ENCODE results near the gene RBMS3.
A peak's percentile ranks its signal among the peaks of the same experiment; 100 is the strongest.

The RBMS3 gene

DNA sequence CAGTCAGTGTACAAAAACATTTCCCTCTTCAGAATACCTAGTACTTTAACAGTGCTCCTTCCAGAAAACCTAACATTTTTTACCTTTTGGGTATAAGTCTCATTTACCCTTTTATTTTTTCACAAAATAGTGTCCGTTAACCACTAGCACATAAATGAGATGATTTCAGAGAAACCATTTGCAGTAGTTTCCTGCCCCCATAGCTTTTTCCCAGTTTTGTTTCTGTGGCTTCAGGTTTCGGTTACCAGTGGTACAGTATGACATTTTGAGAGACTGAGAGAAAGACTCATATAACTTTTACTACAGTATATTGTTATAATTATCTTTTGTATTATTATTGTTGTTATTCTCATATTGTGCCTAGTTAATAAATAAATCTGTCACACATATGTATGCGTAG lies 6.2 kb upstream of the RBMS3 start:
- H3K36me3 ChIP-seq (ENCODE audit: control insufficient read depth in 1 of 2, insufficient read depth in 2 of 2, low read length in 2 of 2), result no peaks in the 10 kb centered on the region

GRCh38 chr3:29275309-29275708 lies 5.6 kb upstream of the RBMS3 start:
- H3K4me1 ChIP-seq (ENCODE audit: control insufficient read depth in 1 of 2, insufficient read depth in 2 of 2, low read length in 2 of 2), result no peaks in the 10 kb centered on the region
- H3K9ac ChIP-seq (ENCODE audit: low read depth in 1 of 2, low read length in 2 of 2), result no peak overlapping the region
- H3K27me3 ChIP-seq (ENCODE audit: control insufficient read depth in 1 of 2, insufficient read depth in 2 of 2, low read length in 2 of 2), result no peaks in the 10 kb centered on the region
- no peaks in the 10 kb centered on the region for H3K36me3 ChIP-seq (ENCODE audit: control insufficient read depth in 1 of 2, insufficient read depth in 2 of 2, low read length in 2 of 2)
- H3K4me3 ChIP-seq (ENCODE audit: low read depth in 1 of 2, low read length in 2 of 2), result no peak overlapping the region
- H3K9me3 ChIP-seq (ENCODE audit: control insufficient read depth in 1 of 2, low read length in 2 of 2), result no peaks in the 10 kb centered on the region
- H3K27ac ChIP-seq (ENCODE audit: low read depth, low read length), result no peak overlapping the region

More for the DNA sequence above, 6.2 kb upstream of the RBMS3 start:
- H3K4me1 ChIP-seq (ENCODE audit: control insufficient read depth in 1 of 2, insufficient read depth in 2 of 2, low read length in 2 of 2), result no peaks in the 10 kb centered on the region
- H3K27ac ChIP-seq (ENCODE audit: low read depth, low read length), result no peak overlapping the region
- no peak overlapping the region for H3K4me3 ChIP-seq (ENCODE audit: low read depth in 1 of 2, low read length in 2 of 2)
- no peaks in the 10 kb centered on the region for H3K27me3 ChIP-seq (ENCODE audit: control insufficient read depth in 1 of 2, insufficient read depth in 2 of 2, low read length in 2 of 2)
- H3K9me3 ChIP-seq (ENCODE audit: control insufficient read depth in 1 of 2, low read length in 2 of 2), result no peaks in the 10 kb centered on the region
- H3K9ac ChIP-seq (ENCODE audit: low read depth in 1 of 2, low read length in 2 of 2), result no peak overlapping the region

GRCh38 chr3:29277249-29277648 lies 3.6 kb upstream of the RBMS3 start:
- Histone ChIP-seq H3K9me3 (ENCODE audit: control insufficient read depth in 1 of 2, low read length in 2 of 2) (no peaks in the 10 kb centered on the region), H3K4me3 (ENCODE audit: low read depth in 1 of 2, low read length in 2 of 2) (no peak overlapping the region), H3K4me1 (ENCODE audit: control insufficient read depth in 1 of 2, insufficient read depth in 2 of 2, low read length in 2 of 2) (peaks cover 3 to 4% of the 10 kb centered on the region in 2 donors), H3K9ac (ENCODE audit: low read depth in 1 of 2, low read length in 2 of 2) (no peak overlapping the region), H3K27me3 (ENCODE audit: control insufficient read depth in 1 of 2, insufficient read depth in 2 of 2, low read length in 2 of 2) (peaks cover 0 to 7% of the 10 kb centered on the region in 2 donors), H3K36me3 (ENCODE audit: control insufficient read depth in 1 of 2, insufficient read depth in 2 of 2, low read length in 2 of 2) (no peaks in the 10 kb centered on the region), H3K27ac (ENCODE audit: low read depth, low read length) (no peak overlapping the region)

DNA sequence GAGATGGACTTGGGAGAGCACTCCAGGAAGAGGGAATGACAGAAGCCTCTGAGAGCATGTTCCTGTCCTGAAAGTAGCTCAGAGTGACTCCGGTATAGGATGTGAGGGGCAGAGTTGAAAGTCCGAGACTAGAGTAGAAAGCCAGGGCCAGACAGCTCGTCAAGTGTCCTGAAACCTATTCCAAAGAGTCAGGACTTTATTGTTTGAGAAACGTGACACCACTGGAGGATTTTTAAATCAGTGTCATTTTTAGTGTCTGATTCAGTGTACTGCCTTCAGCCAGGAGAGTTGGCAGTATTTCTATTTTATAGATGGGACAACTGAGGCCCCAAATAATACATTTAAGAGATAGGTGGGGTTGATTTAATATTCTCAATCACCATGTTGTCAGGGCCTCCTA lies 1.6 kb upstream of the RBMS3 start:
- Histone ChIP-seq H3K27me3 (ENCODE audit: control insufficient read depth in 1 of 2, insufficient read depth in 2 of 2, low read length in 2 of 2) (peaks cover 0 to 7% of the 10 kb centered on the region in 2 donors), H3K4me1 (ENCODE audit: control insufficient read depth in 1 of 2, insufficient read depth in 2 of 2, low read length in 2 of 2) (peaks cover 3 to 4% of the 10 kb centered on the region in 2 donors), H3K36me3 (ENCODE audit: control insufficient read depth in 1 of 2, insufficient read depth in 2 of 2, low read length in 2 of 2) (no peaks in the 10 kb centered on the region), H3K27ac (ENCODE audit: low read depth, low read length) (no peak overlapping the region), H3K4me3 (ENCODE audit: low read depth in 1 of 2, low read length in 2 of 2) (no peak overlapping the region), H3K9me3 (ENCODE audit: control insufficient read depth in 1 of 2, low read length in 2 of 2) (no peaks in the 10 kb centered on the region), H3K9ac (ENCODE audit: low read depth in 1 of 2, low read length in 2 of 2) (no peak overlapping the region)

GRCh38 chr3:29279806-29280205 lies 1.1 kb upstream of the RBMS3 start:
- H3K27me3 ChIP-seq (ENCODE audit: control insufficient read depth in 1 of 2, insufficient read depth in 2 of 2, low read length in 2 of 2), result peaks cover 0 to 7% of the 10 kb centered on the region in 2 donors
- H3K4me3 ChIP-seq (ENCODE audit: low read depth in 1 of 2, low read length in 2 of 2), result peak overlapping the region in 1 of 2 donors; percentile 59
- H3K4me1 ChIP-seq (ENCODE audit: control insufficient read depth in 1 of 2, insufficient read depth in 2 of 2, low read length in 2 of 2), result peaks cover 3 to 4% of the 10 kb centered on the region in 2 donors
- H3K9ac ChIP-seq (ENCODE audit: low read depth in 1 of 2, low read length in 2 of 2), result no peak overlapping the region
- no peaks in the 10 kb centered on the region for H3K36me3 ChIP-seq (ENCODE audit: control insufficient read depth in 1 of 2, insufficient read depth in 2 of 2, low read length in 2 of 2)
- H3K27ac ChIP-seq (ENCODE audit: low read depth, low read length), result no peak overlapping the region
- H3K9me3 ChIP-seq (ENCODE audit: control insufficient read depth in 1 of 2, low read length in 2 of 2), result no peaks in the 10 kb centered on the region

DNA sequence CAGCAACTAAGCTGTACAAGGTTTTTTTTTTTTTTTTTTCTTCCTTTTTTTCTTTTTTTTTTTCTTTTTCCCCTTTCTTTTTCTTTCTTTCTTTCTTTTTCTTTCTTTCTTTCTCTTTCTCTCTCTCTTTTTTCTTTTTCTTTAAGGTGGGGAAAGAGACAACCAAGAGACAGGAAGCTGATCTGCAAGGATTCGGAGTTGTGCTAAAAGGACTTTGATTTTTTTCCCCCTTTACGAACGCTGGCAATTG lies 148 bp downstream of the RBMS3 start:
- Histone ChIP-seq H3K36me3 (ENCODE audit: control insufficient read depth in 1 of 2, insufficient read depth in 2 of 2, low read length in 2 of 2) (no peaks in the 10 kb centered on the region), H3K9me3 (ENCODE audit: control insufficient read depth in 1 of 2, low read length in 2 of 2) (no peaks in the 10 kb centered on the region), H3K4me1 (ENCODE audit: control insufficient read depth in 1 of 2, insufficient read depth in 2 of 2, low read length in 2 of 2) (peaks cover 3 to 4% of the 10 kb centered on the region in 2 donors), H3K9ac (ENCODE audit: low read depth in 1 of 2, low read length in 2 of 2) (peak overlapping the region; percentile 52 to 73), H3K27ac (ENCODE audit: low read depth, low read length) (peak overlapping the region; percentile 64), H3K27me3 (ENCODE audit: control insufficient read depth in 1 of 2, insufficient read depth in 2 of 2, low read length in 2 of 2) (peaks cover 0 to 7% of the 10 kb centered on the region in 2 donors), H3K4me3 (ENCODE audit: low read depth in 1 of 2, low read length in 2 of 2) (peak overlapping the region; percentile 56 to 59)

- peak overlapping the region; percentile 64 for H3K27ac ChIP-seq (ENCODE audit: low read depth, low read length)
- no peaks in the 10 kb centered on the region for H3K36me3 ChIP-seq (ENCODE audit: control insufficient read depth in 1 of 2, insufficient read depth in 2 of 2, low read length in 2 of 2)
- H3K9me3 ChIP-seq (ENCODE audit: control insufficient read depth in 1 of 2, low read length in 2 of 2), result no peaks in the 10 kb centered on the region
- peaks cover 0 to 7% of the 10 kb centered on the region in 2 donors for H3K27me3 ChIP-seq (ENCODE audit: control insufficient read depth in 1 of 2, insufficient read depth in 2 of 2, low read length in 2 of 2)
- H3K9ac ChIP-seq (ENCODE audit: low read depth in 1 of 2, low read length in 2 of 2), result peak overlapping the region; percentile 52 to 73
- peak overlapping the region; percentile 56 to 59 for H3K4me3 ChIP-seq (ENCODE audit: low read depth in 1 of 2, low read length in 2 of 2)
- peaks cover 3 to 4% of the 10 kb centered on the region in 2 donors for H3K4me1 ChIP-seq (ENCODE audit: control insufficient read depth in 1 of 2, insufficient read depth in 2 of 2, low read length in 2 of 2)
Measured at GRCh38 chr3:29281344-29282241, 722 bp downstream of the RBMS3 start.

DNA sequence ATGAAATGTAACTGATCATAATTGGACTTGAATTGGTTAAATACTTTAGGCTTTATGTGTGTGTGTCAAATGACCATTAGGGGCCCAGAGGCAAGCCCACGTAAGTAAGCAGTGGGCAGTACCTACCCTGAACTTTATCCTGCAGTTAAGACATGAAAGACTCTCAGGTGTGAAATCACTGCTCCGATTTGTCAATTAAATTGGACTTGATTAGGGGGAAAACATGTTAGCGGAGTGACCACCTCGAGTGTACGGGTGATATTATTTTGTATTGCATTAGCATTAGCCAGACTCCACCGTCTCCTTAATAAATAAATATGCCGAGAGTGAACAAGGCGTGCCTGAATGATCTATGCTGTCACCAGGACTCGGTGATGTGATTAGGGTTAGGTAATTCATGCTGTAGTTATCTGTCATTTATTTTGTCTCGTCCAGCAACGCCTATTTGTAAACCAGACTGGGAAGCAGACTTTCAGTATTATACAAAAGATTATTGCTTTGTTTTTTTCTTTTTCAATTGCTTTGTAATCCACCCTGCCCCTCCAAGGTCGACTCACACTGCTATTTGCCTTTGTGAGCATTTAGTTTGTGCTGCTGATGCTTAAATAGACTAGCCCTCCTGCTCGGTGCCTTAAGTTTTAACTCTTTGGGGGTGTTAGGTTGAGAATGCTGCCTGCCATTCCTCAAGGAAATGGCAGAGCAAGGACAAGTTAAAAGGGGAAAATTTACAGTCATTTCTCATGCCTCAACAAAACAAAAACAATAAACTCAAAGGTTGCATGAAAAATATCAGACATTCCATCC lies 1.8 kb downstream of the RBMS3 start:
- Histone ChIP-seq H3K27me3 (ENCODE audit: control insufficient read depth in 1 of 2, insufficient read depth in 2 of 2, low read length in 2 of 2) (peaks cover 0 to 7% of the 10 kb centered on the region in 2 donors), H3K36me3 (ENCODE audit: control insufficient read depth in 1 of 2, insufficient read depth in 2 of 2, low read length in 2 of 2) (no peaks in the 10 kb centered on the region), H3K4me1 (ENCODE audit: control insufficient read depth in 1 of 2, insufficient read depth in 2 of 2, low read length in 2 of 2) (peaks cover 3 to 4% of the 10 kb centered on the region in 2 donors), H3K9ac (ENCODE audit: low read depth in 1 of 2, low read length in 2 of 2) (peak overlapping the region in 1 of 2 donors; percentile 52), H3K9me3 (ENCODE audit: control insufficient read depth in 1 of 2, low read length in 2 of 2) (no peaks in the 10 kb centered on the region), H3K27ac (ENCODE audit: low read depth, low read length) (peak overlapping the region; percentile 64), H3K4me3 (ENCODE audit: low read depth in 1 of 2, low read length in 2 of 2) (peak overlapping the region; percentile 56 to 59)

- no peak overlapping the region for H3K27ac ChIP-seq (ENCODE audit: low read depth, low read length)
- H3K4me3 ChIP-seq (ENCODE audit: low read depth in 1 of 2, low read length in 2 of 2), result peak overlapping the region; percentile 56 to 59
Measured at GRCh38 chr3:29283231-29284119, 2.6 kb downstream of the RBMS3 start.

More at GRCh38 chr3:29283231-29284119, 2.6 kb downstream of the RBMS3 start:
- Histone ChIP-seq H3K9ac (ENCODE audit: low read depth in 1 of 2, low read length in 2 of 2) (peak overlapping the region in 1 of 2 donors; percentile 52), H3K36me3 (ENCODE audit: control insufficient read depth in 1 of 2, insufficient read depth in 2 of 2, low read length in 2 of 2) (no peaks in the 10 kb centered on the region), H3K9me3 (ENCODE audit: control insufficient read depth in 1 of 2, low read length in 2 of 2) (no peaks in the 10 kb centered on the region), H3K4me1 (ENCODE audit: control insufficient read depth in 1 of 2, insufficient read depth in 2 of 2, low read length in 2 of 2) (peaks cover 3 to 4% of the 10 kb centered on the region in 2 donors), H3K27me3 (ENCODE audit: control insufficient read depth in 1 of 2, insufficient read depth in 2 of 2, low read length in 2 of 2) (peaks cover 0 to 7% of the 10 kb centered on the region in 2 donors)
